ENCODE measurements around the gene ALLC. TPM values are rescaled to one million over a fixed set of nuclear protein-coding genes. Genes with fewer than 3 reads are reported as not detected.

Gene ALLC
- total and polyA plus RNA-seq, 9 of the 15 experiments (the other 6 are each of a cell fraction or from before 2014, with no cell fraction given) = not detected

GRCh38 chr2:3731829-3732228, 73.8 kb downstream of the ALLC start:
- no peak for FAIRE-seq
- CTCF ChIA-PET (ENCODE audit: low intra/inter-chr PET ratio) = no interaction called here
- H3K27me3 ChIP-seq (ENCODE audit: control insufficient read depth in 2 of 2, insufficient read depth in 2 of 2, low read length in 2 of 2) = peaks cover 0 to 30% of the 10 kb centered on the region in 2 experiments; a peak in 4 of 5 replicates
- no peak for TF ChIP-seq U2AF2 (optimal IDR thresholded peaks at IDR 0.05; ENCODE audit: low read depth, low read length)
- TF ChIP-seq HDAC2 (IDR thresholded peaks at IDR 0.05) = no peak
- TF ChIP-seq MGA (IDR thresholded peaks at IDR 0.05) = no peak
- no peak for TF ChIP-seq CBX3 (IDR thresholded peaks at IDR 0.05; ENCODE audit: borderline replicate concordance in 1 of 2, low read length in 2 of 2)
- TF ChIP-seq KLF16 (IDR thresholded peaks at IDR 0.05) = no peak
- no peak for TF ChIP-seq THRB (CRISPR knock-in tag; conservative IDR thresholded peaks at IDR 0.05)
- TF ChIP-seq CREB3 (tag; conservative IDR thresholded peaks at IDR 0.05; ENCODE audit: low read depth) = no peak
- no peak for TF ChIP-seq SMAD1 (IDR thresholded peaks at IDR 0.05; ENCODE audit: low read depth, low read length, partially characterized antibody)
- no peak for TF ChIP-seq ZKSCAN3 (CRISPR knock-in tag; IDR thresholded peaks at IDR 0.05)

More at GRCh38 chr2:3731829-3732228, 73.8 kb downstream of the ALLC start:
- no peak overlapping the region for H2AFZ ChIP-seq (ENCODE audit: low read depth, low read length)
- H4K20me1 ChIP-seq (replicated peaks; ENCODE audit: control insufficient read depth, insufficient read depth, low read length) = no peaks in the 10 kb centered on the region
- no peaks in the 10 kb centered on the region for H3K36me3 ChIP-seq (ENCODE audit: control insufficient read depth, insufficient read depth, low read length)
- H3K9me3 ChIP-seq (replicated peaks; ENCODE audit: control insufficient read depth, insufficient read depth, low read depth, low read length) = no peaks in the 10 kb centered on the region
- WGBS (ENCODE audit: insufficient coverage, low coverage, missing lambda C conversion rate) = 0% methylated on average over 7 of the region's 7 CpGs
- H3K4me3 ChIP-seq = no peak overlapping the region
- no peak for DNase-seq (ENCODE audit: extremely low read depth in 1 of 4, low spot score in 3 of 4)
- intact Hi-C loops (cut with micrococcal nuclease) (no loop called here), in situ Hi-C loops (cut with MboI) (no loop called here)
- no peak overlapping the region for H3K4me2 ChIP-seq (ENCODE audit: insufficient read depth, low read length)
- no peaks in the 10 kb centered on the region for H3K79me2 ChIP-seq (ENCODE audit: control insufficient read depth, insufficient read depth, low read length)
- no peak for ATAC-seq
- BruUV-seq (replicated peaks) = no TSS peak
- H3K27ac ChIP-seq (ENCODE audit: extremely low read depth, low read depth, low read length) = no peak overlapping the region
- POLR2A ChIA-PET = no interaction called here
- no peaks in the 10 kb centered on the region for H3K9me1 ChIP-seq (ENCODE audit: control insufficient read depth, insufficient read depth, low read length)
- no peak overlapping the region for H3K9ac ChIP-seq (ENCODE audit: insufficient read depth in 1 of 2, low read depth in 2 of 2, low read length in 2 of 2)
- no peaks in the 10 kb centered on the region for H3K4me1 ChIP-seq (replicated peaks in 1 of 2; ENCODE audit: control insufficient read depth in 2 of 2, insufficient read depth in 2 of 2, low read length in 2 of 2)

Data from K562 (cell line).